HL-60 (cell line): ENCODE results near the gene TBC1D22A.

Experiments
- DNase-seq, 2 experiments: peaks; one replicate each; pipeline ENCODE4 v3.0.0-alpha.2; 2010 to 2020; ENCODE audit warnings: low read depth in 1 of 2, low spot score in 1 of 2
- H3K27ac ChIP-seq: fragments of 250-450 bp; sonication (Bioruptor Pico); replicated peaks from 2 replicates; pipeline ENCODE4 v1.5.1; 2020; ENCODE audit warnings: mild to moderate bottlenecking, moderate library complexity
- H3K27me3 ChIP-seq: fragments of 250-450 bp; sonication (Bioruptor Pico); 2 replicates; pipeline ENCODE4 v1.5.1; 2021; ENCODE audit warnings: mild to moderate bottlenecking, moderate library complexity; ENCODE audit not compliant: insufficient read depth, poor library complexity, severe bottlenecking
- H3K4me3 ChIP-seq: replicated peaks from 2 replicates; pipeline ENCODE4 v1.5.1; 2011; ENCODE audit warnings: mild to moderate bottlenecking, control low read depth, low read length; ENCODE audit not compliant: insufficient read depth
- GABPA ChIP-seq: IDR thresholded peaks from 2 replicates; pipeline ENCODE4 v1.6.1; 2012; ENCODE audit warnings: low read depth
- POLR2AphosphoS5 ChIP-seq: IDR thresholded peaks from 2 replicates; pipeline ENCODE4 v1.6.1; 2012; ENCODE audit warnings: low read depth
- SPI1 ChIP-seq: IDR thresholded peaks from 2 replicates; pipeline ENCODE4 v1.6.1; 2012; ENCODE audit warnings: low read depth, mild to moderate bottlenecking, borderline replicate concordance
- TF ChIP-seq, protein P1 (sequence below): IDR thresholded peaks from one replicate; pipeline ENCODE4 v1.5.1; 2011; ENCODE audit warnings: low read length, control low read depth, inconsistent platforms; ENCODE audit not compliant: insufficient read depth
- TF ChIP-seq, protein P2 (sequence below): IDR thresholded peaks from 2 replicates; pipeline ENCODE4 v1.6.1; 2012; ENCODE audit warnings: low read depth; ENCODE audit not compliant: insufficient replicate concordance

The TBC1D22A gene

GRCh38 chr22:46997311-46997970, 235.0 kb downstream of the TBC1D22A start:
- Histone ChIP-seq H3K27me3 (no peaks in the 10 kb centered on the region), H3K4me3 (no peak overlapping the region), H3K27ac (no peak overlapping the region)
- TF ChIP-seq, protein P1, sequence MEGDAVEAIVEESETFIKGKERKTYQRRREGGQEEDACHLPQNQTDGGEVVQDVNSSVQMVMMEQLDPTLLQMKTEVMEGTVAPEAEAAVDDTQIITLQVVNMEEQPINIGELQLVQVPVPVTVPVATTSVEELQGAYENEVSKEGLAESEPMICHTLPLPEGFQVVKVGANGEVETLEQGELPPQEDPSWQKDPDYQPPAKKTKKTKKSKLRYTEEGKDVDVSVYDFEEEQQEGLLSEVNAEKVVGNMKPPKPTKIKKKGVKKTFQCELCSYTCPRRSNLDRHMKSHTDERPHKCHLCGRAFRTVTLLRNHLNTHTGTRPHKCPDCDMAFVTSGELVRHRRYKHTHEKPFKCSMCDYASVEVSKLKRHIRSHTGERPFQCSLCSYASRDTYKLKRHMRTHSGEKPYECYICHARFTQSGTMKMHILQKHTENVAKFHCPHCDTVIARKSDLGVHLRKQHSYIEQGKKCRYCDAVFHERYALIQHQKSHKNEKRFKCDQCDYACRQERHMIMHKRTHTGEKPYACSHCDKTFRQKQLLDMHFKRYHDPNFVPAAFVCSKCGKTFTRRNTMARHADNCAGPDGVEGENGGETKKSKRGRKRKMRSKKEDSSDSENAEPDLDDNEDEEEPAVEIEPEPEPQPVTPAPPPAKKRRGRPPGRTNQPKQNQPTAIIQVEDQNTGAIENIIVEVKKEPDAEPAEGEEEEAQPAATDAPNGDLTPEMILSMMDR, result no peak
- DNase-seq, result no peak

DNA sequence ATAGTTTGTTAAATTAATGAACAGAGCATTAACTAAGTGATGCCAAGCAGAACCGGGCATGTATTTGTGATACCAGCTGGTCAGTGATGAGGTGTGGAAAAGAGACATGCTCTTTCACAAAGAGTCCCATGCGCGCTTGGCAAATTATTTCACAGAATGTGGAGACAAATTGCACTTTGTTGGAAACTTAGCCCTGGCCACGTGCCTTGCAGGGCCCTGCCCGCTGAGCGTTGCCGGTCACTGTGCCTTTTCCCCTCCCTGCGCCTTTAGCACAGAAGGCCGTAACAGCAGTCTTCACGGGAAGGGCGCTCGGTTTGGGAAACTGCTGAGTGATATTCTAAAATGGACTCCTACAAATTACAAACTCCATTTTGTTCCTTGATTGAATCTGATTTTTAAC, 235.9 kb downstream of the TBC1D22A start:
- DNase-seq, result no peak
- Histone ChIP-seq H3K27me3 (no peaks in the 10 kb centered on the region), H3K27ac (no peak overlapping the region), H3K4me3 (no peak overlapping the region)
- TF ChIP-seq, protein P1, result no peak
- TF ChIP-seq SPI1, result no peak
- no peak for TF ChIP-seq POLR2AphosphoS5
- TF ChIP-seq GABPA, result no peak
- TF ChIP-seq, protein P2, sequence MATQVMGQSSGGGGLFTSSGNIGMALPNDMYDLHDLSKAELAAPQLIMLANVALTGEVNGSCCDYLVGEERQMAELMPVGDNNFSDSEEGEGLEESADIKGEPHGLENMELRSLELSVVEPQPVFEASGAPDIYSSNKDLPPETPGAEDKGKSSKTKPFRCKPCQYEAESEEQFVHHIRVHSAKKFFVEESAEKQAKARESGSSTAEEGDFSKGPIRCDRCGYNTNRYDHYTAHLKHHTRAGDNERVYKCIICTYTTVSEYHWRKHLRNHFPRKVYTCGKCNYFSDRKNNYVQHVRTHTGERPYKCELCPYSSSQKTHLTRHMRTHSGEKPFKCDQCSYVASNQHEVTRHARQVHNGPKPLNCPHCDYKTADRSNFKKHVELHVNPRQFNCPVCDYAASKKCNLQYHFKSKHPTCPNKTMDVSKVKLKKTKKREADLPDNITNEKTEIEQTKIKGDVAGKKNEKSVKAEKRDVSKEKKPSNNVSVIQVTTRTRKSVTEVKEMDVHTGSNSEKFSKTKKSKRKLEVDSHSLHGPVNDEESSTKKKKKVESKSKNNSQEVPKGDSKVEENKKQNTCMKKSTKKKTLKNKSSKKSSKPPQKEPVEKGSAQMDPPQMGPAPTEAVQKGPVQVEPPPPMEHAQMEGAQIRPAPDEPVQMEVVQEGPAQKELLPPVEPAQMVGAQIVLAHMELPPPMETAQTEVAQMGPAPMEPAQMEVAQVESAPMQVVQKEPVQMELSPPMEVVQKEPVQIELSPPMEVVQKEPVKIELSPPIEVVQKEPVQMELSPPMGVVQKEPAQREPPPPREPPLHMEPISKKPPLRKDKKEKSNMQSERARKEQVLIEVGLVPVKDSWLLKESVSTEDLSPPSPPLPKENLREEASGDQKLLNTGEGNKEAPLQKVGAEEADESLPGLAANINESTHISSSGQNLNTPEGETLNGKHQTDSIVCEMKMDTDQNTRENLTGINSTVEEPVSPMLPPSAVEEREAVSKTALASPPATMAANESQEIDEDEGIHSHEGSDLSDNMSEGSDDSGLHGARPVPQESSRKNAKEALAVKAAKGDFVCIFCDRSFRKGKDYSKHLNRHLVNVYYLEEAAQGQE, result no peak

DNA sequence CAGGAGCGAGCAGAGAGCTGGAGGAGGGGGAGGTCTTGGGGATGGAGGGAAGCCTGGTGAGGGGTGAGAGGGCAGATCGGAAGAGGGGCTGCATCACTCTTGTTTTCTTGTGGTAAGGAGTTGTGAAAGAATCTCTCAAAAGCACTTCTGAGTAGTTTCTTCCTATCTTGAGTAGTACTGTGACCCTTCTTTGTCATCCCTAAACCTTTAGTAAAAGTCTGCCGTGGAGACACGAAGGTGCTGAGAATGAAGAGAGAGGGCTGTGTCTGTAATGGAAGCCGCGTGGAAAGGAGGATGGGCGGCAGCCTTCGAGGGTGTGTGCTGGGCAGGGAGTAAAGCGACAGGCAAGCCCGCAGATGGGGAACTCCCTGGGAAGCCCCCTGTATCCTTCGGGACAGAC, 237.8 kb downstream of the TBC1D22A start:
- Histone ChIP-seq H3K27ac (no peak overlapping the region), H3K4me3 (no peak overlapping the region), H3K27me3 (no peaks in the 10 kb centered on the region)
- DNase-seq, result no peak
- TF ChIP-seq GABPA (no peak), SPI1 (no peak), POLR2AphosphoS5 (no peak)
- TF ChIP-seq, protein P2, result no peak
- TF ChIP-seq, protein P1, result no peak

- no peak for DNase-seq
- Histone ChIP-seq H3K27me3 (no peaks in the 10 kb centered on the region), H3K27ac (no peak overlapping the region), H3K4me3 (no peak overlapping the region)
- TF ChIP-seq POLR2AphosphoS5, result no peak
- TF ChIP-seq GABPA, result no peak
Observed at GRCh38 chr22:47000888-47001287, 238.4 kb downstream of the TBC1D22A start.
